HG03139 (cell line): ENCODE measurements around the gene AP5M1.
A peak's percentile ranks its signal among the peaks of the same experiment; 100 is the strongest.
"Not testable (repeated sequence)": the region's sequence is repeated elsewhere in the genome, so short reads cannot be mapped to it uniquely, and the experiment has no call there.

ENCODE experiments used
- ATAC-seq: cut with Tn5 transposase; IDR thresholded peaks from one replicate; pipeline ENCODE4 v1.9.1; 2021; ENCODE audit not compliant: unreplicated experiment

The AP5M1 gene, protein sequence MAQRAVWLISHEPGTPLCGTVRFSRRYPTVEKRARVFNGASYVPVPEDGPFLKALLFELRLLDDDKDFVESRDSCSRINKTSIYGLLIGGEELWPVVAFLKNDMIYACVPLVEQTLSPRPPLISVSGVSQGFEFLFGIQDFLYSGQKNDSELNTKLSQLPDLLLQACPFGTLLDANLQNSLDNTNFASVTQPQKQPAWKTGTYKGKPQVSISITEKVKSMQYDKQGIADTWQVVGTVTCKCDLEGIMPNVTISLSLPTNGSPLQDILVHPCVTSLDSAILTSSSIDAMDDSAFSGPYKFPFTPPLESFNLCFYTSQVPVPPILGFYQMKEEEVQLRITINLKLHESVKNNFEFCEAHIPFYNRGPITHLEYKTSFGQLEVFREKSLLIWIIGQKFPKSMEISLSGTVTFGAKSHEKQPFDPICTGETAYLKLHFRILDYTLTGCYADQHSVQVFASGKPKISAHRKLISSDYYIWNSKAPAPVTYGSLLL

DNA sequence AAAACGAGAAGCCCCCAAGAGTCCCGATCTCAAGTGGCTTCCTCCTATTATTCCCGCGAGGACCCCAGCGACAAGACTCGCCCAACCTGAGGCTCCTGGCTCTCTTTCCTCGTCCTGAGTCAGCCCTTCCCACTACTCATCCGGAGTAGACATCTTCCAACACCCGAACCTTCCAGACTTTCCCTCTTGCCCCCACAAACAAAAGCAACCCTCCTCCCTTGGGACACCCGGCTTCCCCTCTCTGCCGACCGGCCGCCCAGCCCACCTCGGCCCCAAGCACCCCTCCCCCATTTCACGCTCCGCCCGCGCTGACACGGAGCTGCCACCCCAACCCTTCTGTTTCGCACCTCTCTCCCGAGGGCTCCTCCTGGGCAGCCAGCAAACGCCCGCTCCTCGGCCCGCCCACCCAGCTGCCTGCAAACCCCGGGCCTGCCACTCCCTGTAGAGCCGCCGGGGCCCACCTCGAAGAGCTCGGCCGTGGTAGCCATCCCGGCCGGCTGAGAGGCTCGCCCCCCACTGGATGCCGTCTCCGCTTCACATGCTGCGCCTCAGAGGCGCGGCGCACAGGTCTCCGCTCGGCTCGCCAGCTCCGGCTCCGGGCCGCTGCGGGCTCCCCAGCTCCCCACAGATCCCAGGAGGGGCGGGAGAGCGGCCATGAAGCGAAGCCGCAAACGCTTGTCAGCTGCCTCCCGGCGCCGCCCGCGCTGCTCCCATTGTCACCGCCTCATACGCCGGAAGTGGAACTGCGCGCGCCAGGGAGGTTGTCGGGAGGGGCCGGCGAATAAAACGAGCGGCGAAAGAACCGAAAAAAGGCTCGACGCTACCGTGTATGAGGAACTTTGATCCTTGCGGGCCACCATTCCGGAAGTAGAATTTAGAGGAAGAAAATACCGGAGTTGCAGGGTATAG lies at the start of gene AP5M1, which contains the start of gene EXOC5:
AP5M1 (plus strand) TSS at position 811 of the 909 bp plus-strand sequence. CDS start 344 bp downstream, outside the sequence.
EXOC5 (minus strand) TSS at position 745 of the 909 bp plus-strand sequence; CDS start at position 488, 257 bp downstream.
- peak; percentile 83 for ATAC-seq

DNA sequence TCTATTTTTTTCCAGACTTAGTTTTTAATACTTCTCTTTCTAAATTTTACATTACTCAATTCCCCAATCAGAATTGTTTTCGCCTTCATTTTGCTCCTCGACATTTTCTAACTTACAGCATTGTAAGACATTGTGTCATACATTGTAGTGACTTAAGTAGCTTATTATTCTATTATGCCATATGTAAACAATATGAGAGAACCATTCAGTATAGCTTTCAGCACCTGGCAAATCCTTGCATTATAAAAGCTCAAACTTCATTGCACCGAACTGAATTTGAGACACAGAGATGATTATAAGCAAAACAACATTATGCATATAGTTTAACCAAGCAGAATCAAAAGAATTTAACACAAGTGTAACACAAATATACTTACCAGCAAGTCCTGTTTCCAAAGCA lies 46.8 kb upstream of the AP5M1 start:
- no peak for ATAC-seq

DNA sequence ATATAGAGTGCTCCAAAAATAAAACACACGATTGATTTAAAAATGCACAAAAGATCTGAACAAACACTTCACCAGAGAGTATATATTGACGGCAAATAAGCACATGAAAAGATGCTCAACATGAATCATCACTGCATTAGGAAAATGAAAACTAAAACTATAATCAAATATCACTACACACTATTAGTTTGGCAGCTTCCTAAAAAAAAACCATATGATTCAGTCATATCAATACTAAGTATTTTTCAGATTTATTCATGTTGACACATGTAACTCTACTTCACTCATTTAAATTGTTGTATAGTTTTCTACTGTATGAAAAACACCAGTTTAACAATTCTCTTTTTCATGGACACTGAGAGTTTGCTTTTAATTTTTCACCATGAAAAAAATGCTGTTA lies 41.7 kb upstream of the AP5M1 start:
- ATAC-seq, result no peak

- not testable (repeated sequence) for ATAC-seq
Measured at GRCh38 chr14:57228320-57228719, 40.5 kb upstream of the AP5M1 start.

DNA sequence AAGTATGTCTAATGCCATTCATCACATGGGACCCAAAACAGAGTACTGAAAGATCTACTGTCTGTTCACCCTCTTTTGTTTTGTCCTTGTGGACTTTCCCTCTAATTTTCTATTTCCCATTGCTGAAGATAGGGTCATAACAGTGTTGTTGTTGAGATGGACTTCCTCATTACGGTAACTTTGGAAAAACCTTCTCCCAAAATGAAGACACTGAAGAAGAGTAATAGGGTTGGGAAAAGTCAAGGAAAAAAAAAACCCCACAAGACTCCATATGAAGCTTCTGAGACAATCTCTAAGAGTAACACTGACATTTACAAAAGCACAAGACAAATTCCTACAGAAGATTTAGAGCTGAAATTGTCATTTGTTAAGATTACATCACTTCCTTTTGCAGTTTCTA lies 36.8 kb upstream of the AP5M1 start:
- no peak for ATAC-seq

DNA sequence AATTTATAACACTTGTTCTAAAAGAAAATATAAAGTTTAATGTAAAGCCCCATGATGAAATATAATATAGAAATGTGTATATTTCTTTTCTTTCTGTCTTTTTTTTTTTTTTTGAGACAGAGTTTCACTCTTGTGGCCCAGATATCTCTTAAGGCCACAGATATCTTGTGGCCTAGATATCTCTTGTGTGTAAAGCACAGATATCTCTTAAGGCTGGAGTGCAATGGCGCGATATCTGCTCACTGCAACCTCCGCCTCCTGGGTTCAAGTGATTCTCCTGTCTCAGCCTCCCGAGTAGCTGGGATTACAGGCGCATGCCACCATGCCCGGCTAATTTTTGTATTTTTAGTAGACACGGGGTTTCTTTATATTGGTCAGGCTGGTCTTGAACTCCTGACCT lies 28.7 kb upstream of the AP5M1 start:
- not testable (repeated sequence) for ATAC-seq

DNA sequence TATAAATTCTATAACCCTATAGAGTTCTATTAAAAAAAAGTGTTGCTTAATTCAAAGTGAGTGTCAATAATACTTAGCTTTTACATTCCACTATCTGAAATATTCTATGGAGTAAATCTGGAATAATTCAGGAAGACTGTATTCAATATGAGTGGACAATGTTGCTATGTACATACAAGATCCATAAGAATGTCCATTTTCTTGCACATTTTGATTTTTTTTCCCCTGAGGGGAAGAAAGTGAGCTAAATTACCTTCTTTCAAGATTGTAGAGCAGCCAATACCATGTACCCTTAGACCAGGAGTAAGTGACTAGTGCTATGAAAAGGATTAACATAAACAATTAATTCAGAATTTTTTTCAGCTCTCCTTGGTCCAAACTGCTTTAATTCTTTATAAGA lies 25.5 kb upstream of the AP5M1 start:
- ATAC-seq, result no peak

DNA sequence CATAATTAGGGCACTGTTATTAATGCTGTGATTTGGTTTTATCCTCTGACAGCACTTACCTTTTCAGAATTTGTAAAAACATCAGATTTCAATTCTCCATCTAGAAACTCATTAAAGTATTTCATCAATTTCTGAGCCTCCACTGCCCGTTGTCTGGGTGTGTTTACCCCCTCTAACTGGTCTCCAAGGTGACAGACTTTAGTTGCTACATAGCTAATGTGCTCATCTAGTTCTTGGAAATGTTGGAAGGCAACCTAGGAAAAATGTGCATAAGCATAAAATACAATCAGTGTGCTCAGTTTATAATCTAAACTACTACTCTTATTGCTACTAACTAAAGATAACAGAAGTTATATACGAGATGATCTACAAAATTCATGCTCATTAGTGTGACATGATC lies 24.7 kb upstream of the AP5M1 start:
- no peak for ATAC-seq

GRCh38 chr14:57245941-57246340 lies 22.8 kb upstream of the AP5M1 start:
- no peak for ATAC-seq

GRCh38 chr14:57246933-57247657 lies 21.7 kb upstream of the AP5M1 start:
- no peak for ATAC-seq

GRCh38 chr14:57254884-57255283 lies 13.9 kb upstream of the AP5M1 start:
- ATAC-seq, result peak; percentile 58

DNA sequence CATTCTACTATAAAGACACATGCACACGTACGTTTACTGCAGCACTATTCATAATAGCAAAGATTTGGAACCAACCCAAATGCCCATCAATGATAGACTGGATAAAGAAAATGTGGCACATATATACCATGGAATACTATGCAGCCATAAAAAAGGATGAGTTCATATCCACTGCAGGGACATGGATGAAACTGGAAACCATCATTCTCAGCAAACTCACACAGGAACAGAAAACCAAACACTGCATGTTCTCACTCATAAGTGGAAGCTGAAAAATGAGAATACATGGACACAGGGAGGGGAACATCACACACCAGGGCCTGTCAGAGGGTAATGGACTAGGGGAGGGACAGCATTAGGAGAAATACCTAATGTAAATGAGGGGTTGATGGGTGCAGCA lies 10.6 kb upstream of the AP5M1 start:
- ATAC-seq, result not testable (repeated sequence)

DNA sequence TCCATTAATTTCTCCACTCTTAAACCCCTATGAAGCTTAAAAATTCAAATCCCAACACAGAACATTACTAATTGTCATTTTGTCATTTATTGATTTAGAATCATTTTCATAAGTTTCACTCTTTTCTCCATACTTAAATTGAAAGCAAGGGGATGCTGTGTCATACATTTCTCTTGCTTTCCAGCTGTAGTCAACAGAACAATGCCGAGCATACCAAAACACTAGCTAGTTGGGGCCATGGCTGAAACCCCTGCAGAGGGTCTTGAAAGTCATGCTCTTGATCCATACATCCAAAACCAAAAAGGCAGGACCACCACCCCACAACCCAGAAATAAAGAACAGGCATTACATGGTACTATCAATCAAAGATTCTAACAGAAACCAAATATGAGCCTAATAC lies 9.1 kb upstream of the AP5M1 start:
- no peak for ATAC-seq

DNA sequence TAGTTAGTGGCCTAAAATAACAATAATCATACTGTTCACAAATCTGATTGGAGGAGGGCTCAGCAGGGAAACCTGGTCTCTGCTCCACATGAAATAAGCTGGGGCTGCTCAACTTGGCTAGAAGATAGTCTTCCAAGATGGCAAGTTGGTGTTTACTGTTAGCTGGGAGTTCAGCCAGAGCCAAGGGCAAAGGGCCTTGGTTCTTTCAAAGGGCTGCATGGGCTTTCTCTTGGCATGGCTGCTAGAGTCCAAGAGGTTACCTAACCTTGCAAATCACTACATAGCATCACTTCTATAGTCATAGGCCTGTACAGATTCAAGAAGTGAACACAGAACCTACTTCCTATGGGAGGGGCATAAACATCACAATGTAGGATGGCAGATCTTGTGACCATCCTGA lies 7.2 kb upstream of the AP5M1 start:
- ATAC-seq, result no peak

- ATAC-seq, result no peak
Measured at GRCh38 chr14:57262117-57262516, 6.7 kb upstream of the AP5M1 start.

- ATAC-seq, result no peak
Measured at GRCh38 chr14:57266065-57266464, 2.7 kb upstream of the AP5M1 start.

DNA sequence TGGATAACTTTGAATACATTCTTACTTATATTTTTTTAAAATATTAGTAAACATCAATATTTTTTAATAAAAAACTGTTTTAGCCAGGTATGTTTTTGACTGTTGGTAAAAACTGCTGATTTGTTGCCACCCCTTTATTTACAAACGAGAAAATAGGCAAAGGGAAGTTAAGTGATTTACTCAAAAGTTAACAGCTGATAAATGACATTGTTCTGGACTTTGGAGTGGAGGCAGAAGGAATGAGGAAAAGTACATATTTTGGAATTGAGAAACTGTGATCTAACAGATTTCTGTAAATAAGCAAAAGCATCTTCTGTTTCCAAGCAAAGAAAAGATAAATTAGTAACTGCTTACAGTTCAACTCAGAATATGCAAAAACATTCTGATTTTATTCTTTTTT lies 4.5 kb downstream of the AP5M1 start:
- ATAC-seq, result no peak

- no peak for ATAC-seq
Measured at GRCh38 chr14:57274551-57274950, 5.8 kb downstream of the AP5M1 start.

- no peak for ATAC-seq
Measured at GRCh38 chr14:57275023-57275664, 6.4 kb downstream of the AP5M1 start.

GRCh38 chr14:57277062-57277461 lies 8.3 kb downstream of the AP5M1 start:
- no peak for ATAC-seq
